22Rv1 (cell line): ENCODE data around the gene TAS1R2.
"Not testable (repeated sequence)": the region's sequence is repeated elsewhere in the genome, so short reads cannot be mapped to it uniquely, and the experiment has no call there.

ENCODE experiments used
- H3K27ac ChIP-seq: fragments of 450-650 bp; 2 replicates; pipeline ENCODE4 v1.5.1; 2017
- CTCF ChIP-seq: fragments of 450-650 bp; IDR thresholded peaks from 2 replicates; pipeline ENCODE4 v1.5.1; 2017; ENCODE audit warnings: mild to moderate bottlenecking
- ZFX ChIP-seq: fragments of 450-650 bp; IDR thresholded peaks from 2 replicates; pipeline ENCODE4 v1.6.1; 2017; ENCODE audit warnings: antibody characterized with exemption, borderline replicate concordance

The TAS1R2 gene

GRCh38 chr1:18855573-18855972 lies 3.9 kb downstream of the TAS1R2 start:
- no peak overlapping the region for H3K27ac ChIP-seq
- TF ChIP-seq ZFX, result no peak
- TF ChIP-seq CTCF, result no peak

GRCh38 chr1:18854331-18855025 lies 5.0 kb downstream of the TAS1R2 start:
- TF ChIP-seq ZFX, result no peak
- TF ChIP-seq CTCF, result peak; percentile 67
- H3K27ac ChIP-seq, result no peak overlapping the region

- TF ChIP-seq ZFX (no peak), CTCF (no peak)
- H3K27ac ChIP-seq, result no peak overlapping the region
Observed at GRCh38 chr1:18852501-18852900, 7.0 kb downstream of the TAS1R2 start.

GRCh38 chr1:18849261-18849711 lies 10.2 kb downstream of the TAS1R2 start:
- H3K27ac ChIP-seq, result no peak overlapping the region

GRCh38 chr1:18847723-18848122 lies 11.7 kb downstream of the TAS1R2 start:
- H3K27ac ChIP-seq, result not testable (repeated sequence)

More at GRCh38 chr1:18849261-18849711, 10.2 kb downstream of the TAS1R2 start:
- no peak for TF ChIP-seq CTCF
- no peak for TF ChIP-seq ZFX

GRCh38 chr1:18840145-18840544 lies 19.3 kb downstream of the TAS1R2 start:
- no peak overlapping the region for H3K27ac ChIP-seq
- TF ChIP-seq ZFX (no peak), CTCF (no peak)

GRCh38 chr1:18836654-18837053 lies 22.8 kb downstream of the TAS1R2 start:
- no peak overlapping the region for H3K27ac ChIP-seq
- TF ChIP-seq ZFX (no peak), CTCF (no peak)

- H3K27ac ChIP-seq, result not testable (repeated sequence)
Observed at GRCh38 chr1:18832319-18832718, 27.1 kb downstream of the TAS1R2 start.
